Stimulated activated CD4-positive, alpha-beta T cell treated with anti-CD3 and anti-CD28 coated beads, TNF-alpha, amount 100 ng/mL, for 4 hours (primary cell): Measurements from ENCODE around the gene ROPN1B.
"Not testable (repeated sequence)": the region's sequence is repeated elsewhere in the genome, so short reads cannot be mapped to it uniquely, and the experiment has no call there.

Experiments
- DNase-seq, 3 experiments: peaks; one replicate each; pipeline ENCODE4 v3.0.0-alpha.2; 2020; ENCODE audit warnings: low read depth in 3 of 3

Gene ROPN1B

DNA sequence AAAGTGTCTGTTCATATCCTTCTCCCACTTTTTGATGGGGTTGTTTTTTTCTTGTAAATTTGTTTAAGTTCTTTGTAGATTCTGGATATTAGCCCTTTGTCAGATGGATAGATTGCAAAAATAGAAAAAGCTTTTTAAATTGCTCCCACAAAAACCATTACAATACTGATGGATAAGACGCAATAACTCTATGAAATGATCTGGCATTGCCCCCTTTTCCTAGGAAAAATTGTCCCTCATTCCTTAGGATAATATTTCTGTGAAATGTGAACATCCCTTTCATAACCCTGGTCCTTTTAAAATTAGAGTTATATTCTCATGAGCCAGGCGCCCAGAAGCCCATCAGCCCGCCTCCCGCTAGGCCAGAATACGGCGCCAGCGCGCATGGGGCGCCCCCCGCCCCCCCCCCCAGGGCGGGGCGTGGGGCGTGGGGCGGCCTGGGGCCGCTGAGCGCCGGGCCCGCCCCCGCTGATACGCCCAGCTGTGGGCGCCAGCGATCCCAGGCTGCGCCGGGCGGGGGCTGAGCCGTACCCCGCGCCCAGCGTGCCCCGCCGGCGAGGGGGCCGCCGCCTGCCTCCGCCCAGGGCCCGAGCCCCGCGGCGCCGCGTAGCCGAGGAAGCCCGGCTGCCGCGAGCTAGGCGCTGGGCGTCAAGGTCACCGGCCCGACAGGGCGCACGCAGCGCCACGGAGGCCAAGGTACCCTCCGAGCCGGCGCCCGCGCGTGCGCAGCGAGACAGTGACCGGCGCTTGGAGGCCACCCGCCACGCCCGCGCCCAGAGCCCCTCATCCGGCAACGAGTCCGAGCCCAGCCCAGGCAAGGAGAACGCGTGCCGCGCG, 11.1 kb upstream of the ROPN1B start:
- no peak for DNase-seq

GRCh38 chr3:125958511-125959316, 10.3 kb upstream of the ROPN1B start:
- no peak for DNase-seq

- no peak for DNase-seq
Observed at GRCh38 chr3:125959317-125960065, 9.5 kb upstream of the ROPN1B start.

- no peak for DNase-seq
Observed at GRCh38 chr3:125960066-125960424, 8.9 kb upstream of the ROPN1B start.

DNA sequence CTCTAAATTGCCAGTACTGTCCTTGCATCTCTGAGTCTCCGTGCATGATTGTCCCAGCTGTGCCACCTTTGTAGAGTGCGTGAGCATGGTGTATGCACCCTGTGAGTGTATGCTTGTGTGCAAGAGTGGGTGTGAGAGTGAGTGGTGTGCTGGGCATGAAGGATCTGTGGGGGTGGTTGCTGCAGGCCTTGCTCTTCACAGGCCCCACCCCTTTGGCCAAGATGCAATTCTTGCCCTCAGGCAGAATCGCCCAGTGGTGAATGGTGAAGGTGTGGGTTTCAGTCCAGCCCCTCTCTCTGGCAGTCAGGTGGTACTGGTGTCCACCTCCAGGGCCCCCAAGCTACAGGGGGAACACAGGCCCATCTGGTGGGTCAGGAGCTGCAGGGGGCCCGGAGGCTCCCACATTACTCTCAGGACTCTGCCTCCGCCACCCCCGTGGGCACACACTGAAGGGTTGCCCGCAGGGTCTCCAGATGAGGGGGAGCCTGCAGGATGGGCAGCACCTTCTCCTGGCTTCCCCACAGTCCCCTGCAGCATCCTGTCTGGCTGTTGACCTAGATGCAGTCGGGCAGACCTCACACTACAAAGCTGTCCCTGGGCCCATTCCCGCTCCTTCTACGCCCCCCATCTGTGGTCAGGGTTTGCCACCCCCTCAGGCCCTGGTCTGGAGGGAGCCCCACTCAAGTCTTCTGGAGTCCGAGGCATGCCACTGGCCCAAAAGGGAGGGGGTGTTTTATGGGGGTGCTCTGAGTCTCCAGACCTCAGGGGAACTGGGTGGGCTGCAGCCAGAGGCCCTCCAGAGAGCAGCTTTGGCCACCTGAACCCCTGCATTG, 8.3 kb upstream of the ROPN1B start:
- no peak for DNase-seq

GRCh38 chr3:125961289-125961589, 7.7 kb upstream of the ROPN1B start:
- DNase-seq: no peak

GRCh38 chr3:125963834-125964233, 5.1 kb upstream of the ROPN1B start:
- not testable (repeated sequence) for DNase-seq

- DNase-seq: no peak
Observed at GRCh38 chr3:125965505-125965904, 3.5 kb upstream of the ROPN1B start.

DNA sequence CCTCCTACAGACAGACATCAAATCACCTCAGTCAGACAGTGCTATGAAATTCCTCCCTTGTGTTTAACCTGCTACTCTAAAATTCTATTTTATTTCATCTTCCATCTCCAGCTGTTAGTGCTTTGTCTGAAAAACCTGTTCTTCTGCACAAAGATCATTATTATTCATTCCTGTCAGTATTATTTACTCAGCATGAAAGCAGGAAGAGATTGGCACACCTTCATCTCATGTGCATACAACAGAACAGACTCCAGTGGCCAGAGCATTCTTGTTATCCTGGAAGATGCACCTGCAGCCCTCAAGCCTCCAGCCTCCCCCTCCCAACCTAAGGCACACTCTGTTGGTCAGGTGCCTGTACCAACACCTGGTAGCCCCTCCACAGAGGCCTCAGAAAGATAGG, 1.8 kb upstream of the ROPN1B start:
- no peak for DNase-seq

DNA sequence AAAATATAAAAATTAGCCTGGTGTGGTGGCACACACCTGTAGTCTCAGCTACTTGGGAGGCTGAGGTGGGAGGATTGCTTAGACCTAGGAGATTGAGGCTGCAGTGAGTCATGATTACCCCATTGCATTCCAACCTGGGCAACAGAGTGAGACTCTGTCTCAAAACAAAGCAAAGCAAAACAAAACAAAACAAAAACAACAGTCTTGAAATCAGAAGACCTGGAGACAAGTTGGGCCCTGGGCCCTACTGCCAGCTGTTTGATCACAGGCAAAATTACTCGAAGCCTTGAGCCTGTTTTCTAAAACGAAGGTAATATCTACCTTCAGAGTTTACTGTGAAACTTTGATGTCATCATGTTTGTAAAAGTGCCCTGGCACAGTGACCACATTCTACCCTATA, 857 bp upstream of the ROPN1B start:
- DNase-seq: not testable (repeated sequence)

GRCh38 chr3:125971997-125972944, 3.3 kb downstream of the ROPN1B start:
- DNase-seq: not testable (repeated sequence)

DNA sequence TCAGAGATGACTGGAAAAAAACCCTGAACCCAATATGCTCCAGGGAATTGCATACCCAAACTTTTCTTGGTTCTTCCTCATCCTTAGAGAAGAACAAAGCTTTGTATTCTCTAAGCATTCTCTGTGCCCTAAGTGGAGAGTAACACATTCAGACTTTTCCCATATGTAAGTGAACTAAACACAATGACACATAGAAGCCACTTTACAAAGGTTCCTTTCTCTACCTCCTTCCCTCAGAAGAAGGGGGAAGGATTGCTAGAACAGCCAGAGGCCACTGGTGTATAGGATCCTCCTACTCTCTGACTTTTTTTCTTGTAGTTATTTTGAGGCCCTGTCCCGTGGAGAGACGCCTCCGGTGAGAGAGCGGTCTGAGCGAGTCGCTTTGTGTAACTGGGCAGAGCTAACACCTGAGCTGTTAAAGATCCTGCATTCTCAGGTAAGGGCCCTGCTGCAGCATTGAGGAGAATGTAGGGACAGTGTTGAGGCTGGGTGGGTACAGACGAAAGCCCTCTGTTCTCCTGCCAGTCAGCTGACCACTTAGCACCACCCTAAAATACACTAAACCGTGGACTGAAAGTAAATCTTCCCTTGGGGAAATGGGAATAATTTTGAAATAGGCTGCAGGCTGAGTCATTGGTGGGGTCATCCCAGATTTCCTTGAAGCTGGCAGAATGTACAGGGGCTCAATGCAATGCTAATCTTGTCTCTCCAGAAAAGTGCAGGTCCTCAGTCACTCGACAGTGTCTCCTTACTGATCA, 6.4 kb downstream of the ROPN1B start:
- not testable (repeated sequence) for DNase-seq

DNA sequence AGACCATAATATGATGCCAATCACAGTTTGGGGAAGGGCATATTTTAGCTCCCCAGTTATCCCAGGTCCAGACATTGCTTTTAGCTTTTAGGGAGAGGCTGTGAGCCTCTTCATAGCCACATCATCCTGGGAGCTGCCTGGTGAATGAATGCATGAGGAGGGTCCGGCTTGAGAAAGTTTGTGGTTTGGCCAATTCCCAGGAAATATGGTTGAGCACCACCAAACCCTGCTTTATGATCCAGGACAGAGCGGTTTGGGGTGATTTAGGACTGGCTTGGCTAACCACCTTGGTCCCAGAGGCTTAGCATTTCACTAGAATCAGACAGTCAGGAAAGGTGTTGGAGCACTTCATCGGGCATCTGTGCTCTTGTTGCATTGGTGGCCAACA, 7.0 kb downstream of the ROPN1B start:
- not testable (repeated sequence) for DNase-seq

GRCh38 chr3:125977104-125977503, 8.1 kb downstream of the ROPN1B start:
- DNase-seq: not testable (repeated sequence)

- not testable (repeated sequence) for DNase-seq
Observed at GRCh38 chr3:125984951-125985350, 16.0 kb downstream of the ROPN1B start.

- DNase-seq: peak; percentile 28 to 55 (median 53)
Observed at GRCh38 chr3:125990253-125990970, 21.4 kb downstream of the ROPN1B start.

DNA sequence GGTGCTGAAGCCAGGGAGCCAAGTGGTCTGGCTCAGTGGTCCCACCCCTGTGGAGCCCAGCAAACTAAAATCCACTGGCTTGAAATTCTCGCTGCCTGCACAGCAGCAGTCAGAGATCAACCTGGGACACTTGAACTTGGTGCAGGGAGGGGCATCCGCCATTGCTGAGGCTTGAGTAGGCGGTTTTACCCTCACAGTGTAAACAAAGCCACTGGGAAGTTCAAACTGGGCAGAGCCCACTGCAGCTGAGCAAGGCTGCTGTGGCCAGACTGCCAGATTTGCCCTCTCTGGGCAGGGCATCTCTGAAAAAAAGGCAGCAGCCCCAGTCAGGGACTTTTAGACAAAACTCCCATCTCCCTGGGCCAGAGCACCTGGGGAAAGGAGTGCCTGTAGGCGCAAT, 27.8 kb downstream of the ROPN1B start:
- DNase-seq: not testable (repeated sequence)

- no peak for DNase-seq
Observed at GRCh38 chr3:126002189-126002588, 33.2 kb downstream of the ROPN1B start.
